ENCODE data around the gene PRDM16. TPM values are rescaled to one million over a fixed set of nuclear protein-coding genes. Genes with fewer than 3 reads are reported as not detected.

The PRDM16 gene
- total and polyA plus RNA-seq, 2 of the 13 experiments (the other 11 are each of a cell fraction or from before 2014, with no cell fraction given) = 0.15 to 0.81 TPM

- TF ChIP-seq PCBP2 (optimal IDR thresholded peaks at IDR 0.05; ENCODE audit: low read depth, low read length, poor library complexity, severe bottlenecking) = no peak
- TF ChIP-seq AHDC1 (CRISPR knock-in tag; IDR thresholded peaks at IDR 0.05; ENCODE audit: borderline replicate concordance) = 0 out of 2 replicates have a peak, but pooled peaks have one; percentile 29
- TF ChIP-seq ZNF564 (CRISPR knock-in tag; IDR thresholded peaks at IDR 0.05) = 0 out of 2 replicates have a peak, but pooled peaks have one; percentile 17
- no peak for TF ChIP-seq EHMT2 (IDR thresholded peaks at IDR 0.05; ENCODE audit: borderline replicate concordance, low read depth, low read length)
- no peak for TF ChIP-seq RARG (CRISPR knock-in tag; IDR thresholded peaks at IDR 0.05; ENCODE audit: low read depth)
- TF ChIP-seq ZSCAN20 (CRISPR knock-in tag; IDR thresholded peaks at IDR 0.05; ENCODE audit: borderline replicate concordance) = no peak
- no peak for TF ChIP-seq ZNF468 (CRISPR knock-in tag; IDR thresholded peaks at IDR 0.05)
- TF ChIP-seq ZNF558 (CRISPR knock-in tag; IDR thresholded peaks at IDR 0.05; ENCODE audit: borderline replicate concordance) = no peak
- TF ChIP-seq ZBTB44 (CRISPR knock-in tag; IDR thresholded peaks at IDR 0.05) = no peak
- TF ChIP-seq HMG20B (CRISPR knock-in tag; conservative IDR thresholded peaks at IDR 0.05) = no peak; the same call in 1 of the 2 replicates
- no peak for TF ChIP-seq ZNF839 (CRISPR knock-in tag; IDR thresholded peaks at IDR 0.05; ENCODE audit: borderline replicate concordance)
- no peak for TF ChIP-seq FOXC1 (CRISPR knock-in tag; IDR thresholded peaks at IDR 0.05; ENCODE audit: borderline replicate concordance)
- no peak for TF ChIP-seq TRAFD1 (CRISPR knock-in tag; IDR thresholded peaks at IDR 0.05; ENCODE audit: borderline replicate concordance)
- TF ChIP-seq ZNF264 (CRISPR knock-in tag; IDR thresholded peaks at IDR 0.05) = no peak
- no peak for TF ChIP-seq BATF2 (CRISPR knock-in tag; IDR thresholded peaks at IDR 0.05)
- TF ChIP-seq ZNF446 (CRISPR knock-in tag; IDR thresholded peaks at IDR 0.05) = no peak
- no peak for TF ChIP-seq ZNF552 (CRISPR knock-in tag; IDR thresholded peaks at IDR 0.05; ENCODE audit: borderline replicate concordance)
- no peak for TF ChIP-seq ZNF282 (IDR thresholded peaks at IDR 0.05; ENCODE audit: partially characterized antibody)
- TF ChIP-seq AGO2 (optimal IDR thresholded peaks at IDR 0.05; ENCODE audit: low read depth, low read length) = no peak
- 0 out of 2 replicates have a peak, but pooled peaks have one; percentile 30 for TF ChIP-seq SP4 (CRISPR knock-in tag; IDR thresholded peaks at IDR 0.05)
These were observed 223.2 kb downstream of the PRDM16 start (continued) for GRCh38 chr1:3292051-3292722.
